HL-60 (cell line): Measurements from ENCODE around the gene SLC39A2.

Experiments
- DNase-seq, 2 experiments: peaks; one replicate each; pipeline ENCODE4 v3.0.0-alpha.2; 2010 to 2020; ENCODE audit warnings: low read depth in 1 of 2, low spot score in 1 of 2
- H3K27ac ChIP-seq: fragments of 250-450 bp; sonication (Bioruptor Pico); replicated peaks from 2 replicates; pipeline ENCODE4 v1.5.1; 2020; ENCODE audit warnings: mild to moderate bottlenecking, moderate library complexity
- H3K27me3 ChIP-seq: fragments of 250-450 bp; sonication (Bioruptor Pico); 2 replicates; pipeline ENCODE4 v1.5.1; 2021; ENCODE audit warnings: mild to moderate bottlenecking, moderate library complexity; ENCODE audit not compliant: insufficient read depth, poor library complexity, severe bottlenecking
- H3K4me3 ChIP-seq: replicated peaks from 2 replicates; pipeline ENCODE4 v1.5.1; 2011; ENCODE audit warnings: mild to moderate bottlenecking, control low read depth, low read length; ENCODE audit not compliant: insufficient read depth
- CTCF ChIP-seq: IDR thresholded peaks from one replicate; pipeline ENCODE4 v1.5.1; 2011; ENCODE audit warnings: low read length, control low read depth, inconsistent platforms; ENCODE audit not compliant: insufficient read depth
- GABPA ChIP-seq: IDR thresholded peaks from 2 replicates; pipeline ENCODE4 v1.6.1; 2012; ENCODE audit warnings: low read depth
- POLR2AphosphoS5 ChIP-seq: IDR thresholded peaks from 2 replicates; pipeline ENCODE4 v1.6.1; 2012; ENCODE audit warnings: low read depth
- REST ChIP-seq: IDR thresholded peaks from 2 replicates; pipeline ENCODE4 v1.6.1; 2012; ENCODE audit warnings: low read depth; ENCODE audit not compliant: insufficient replicate concordance
- SPI1 ChIP-seq: IDR thresholded peaks from 2 replicates; pipeline ENCODE4 v1.6.1; 2012; ENCODE audit warnings: low read depth, mild to moderate bottlenecking, borderline replicate concordance

SLC39A2 gene

GRCh38 chr14:20969336-20969735 is 29.8 kb upstream of the SLC39A2 start:
- H3K27ac ChIP-seq: no peak overlapping the region
- DNase-seq: no peak
- no peaks in the 10 kb centered on the region for H3K27me3 ChIP-seq
- no peak for TF ChIP-seq GABPA
- no peak for TF ChIP-seq SPI1
- no peak for TF ChIP-seq CTCF
- no peak for TF ChIP-seq POLR2AphosphoS5
- TF ChIP-seq REST: no peak
- no peak overlapping the region for H3K4me3 ChIP-seq

GRCh38 chr14:20970647-20970982 is 28.5 kb upstream of the SLC39A2 start:
- H3K27ac ChIP-seq: peak overlapping the region; percentile 59
- no peaks in the 10 kb centered on the region for H3K27me3 ChIP-seq
- peak overlapping the region; percentile 73 for H3K4me3 ChIP-seq
- TF ChIP-seq GABPA: no peak
- no peak for DNase-seq

- peak overlapping the region; percentile 73 for H3K4me3 ChIP-seq
- no peaks in the 10 kb centered on the region for H3K27me3 ChIP-seq
- peak overlapping the region; percentile 59 for H3K27ac ChIP-seq
- peak; percentile 84 for DNase-seq
- TF ChIP-seq GABPA: no peak
- peak; percentile 87 for TF ChIP-seq CTCF
Observed at GRCh38 chr14:20970983-20971704, 27.9 kb upstream of the SLC39A2 start.

- no peak for DNase-seq
- H3K4me3 ChIP-seq: no peak overlapping the region; the same call in 1 of the 2 replicates
- no peaks in the 10 kb centered on the region for H3K27me3 ChIP-seq
- TF ChIP-seq GABPA (no peak), SPI1 (no peak), POLR2AphosphoS5 (no peak), REST (no peak), CTCF (no peak)
- no peak overlapping the region for H3K27ac ChIP-seq
Observed at GRCh38 chr14:20971705-20972021, 27.4 kb upstream of the SLC39A2 start.
